Measurements from ENCODE around the gene ESR2. TPM values are rescaled to one million over a fixed set of nuclear protein-coding genes. Genes with fewer than 3 reads are reported as not detected.
A peak's percentile ranks its signal among the peaks of the same experiment; 100 is the strongest.

Gene ESR2
- total and polyA plus RNA-seq, 4 donors: 0.01 to 0.28 (median 0.09) TPM

- H3K9ac ChIP-seq (ENCODE audit: low read depth in 1 of 2, low read length in 2 of 2): no peak overlapping the region
- H3K9me3 ChIP-seq (ENCODE audit: control insufficient read depth in 4 of 4, low read length in 3 of 4): no peaks in the 10 kb centered on the region
- no peak for DNase-seq (ENCODE audit: low spot score)
- WGBS: 85% methylated on average over 5 of the region's 5 CpGs
- H3K4me3 ChIP-seq (ENCODE audit: low read depth in 1 of 3, low read length in 3 of 3): no peak overlapping the region
- no peaks in the 10 kb centered on the region for H3K4me1 ChIP-seq (ENCODE audit: control insufficient read depth in 4 of 4, insufficient read depth in 4 of 4, low read length in 3 of 4)
- peaks cover 0 to 15% (median 7%) of the 10 kb centered on the region in 4 donors for H3K36me3 ChIP-seq (ENCODE audit: control insufficient read depth in 4 of 4, insufficient read depth in 3 of 4, low read depth in 1 of 4, low read length in 3 of 4)
- H3K27ac ChIP-seq (ENCODE audit: low read depth in 1 of 2, low read length in 2 of 2): no peak overlapping the region
- no peak for TF ChIP-seq TAF1 (conservative IDR thresholded peaks at IDR 0.05)
- peak in 1 of 2 donors; percentile 17 for TF ChIP-seq RXRA (IDR thresholded peaks at IDR 0.05)
- H3K27me3 ChIP-seq (ENCODE audit: control insufficient read depth in 4 of 4, insufficient read depth in 4 of 4, low read length in 3 of 4): no peaks in the 10 kb centered on the region
Observed at GRCh38 chr14:64069634-64070359, 224.4 kb downstream of the ESR2 start.

GRCh38 chr14:64064447-64064846 lies 229.7 kb downstream of the ESR2 start:
- H3K9ac ChIP-seq (ENCODE audit: low read depth in 1 of 2, low read length in 2 of 2): no peak overlapping the region
- no peak for TF ChIP-seq JUND (IDR thresholded peaks at IDR 0.05)
- TF ChIP-seq FOXA2 (IDR thresholded peaks at IDR 0.05): no peak
- no peak for TF ChIP-seq ATF3 (IDR thresholded peaks at IDR 0.05)
- TF ChIP-seq CTCF (IDR thresholded peaks at IDR 0.05; ENCODE audit: low read depth, low read length, missing input control): no peak
- no peak for TF ChIP-seq RAD21 (IDR thresholded peaks at IDR 0.05)
- TF ChIP-seq HNF4A (conservative IDR thresholded peaks at IDR 0.05): no peak
- no peak for TF ChIP-seq MAX (IDR thresholded peaks at IDR 0.05)
- TF ChIP-seq FOXA1 (IDR thresholded peaks at IDR 0.05): no peak
- no peak for TF ChIP-seq REST (IDR thresholded peaks at IDR 0.05)
- TF ChIP-seq HNF4G (IDR thresholded peaks at IDR 0.05): no peak
- no peak for TF ChIP-seq SP1 (IDR thresholded peaks at IDR 0.05)
- no peaks in the 10 kb centered on the region for H3K27me3 ChIP-seq (ENCODE audit: control insufficient read depth in 4 of 4, insufficient read depth in 4 of 4, low read length in 3 of 4)
- H3K4me1 ChIP-seq (ENCODE audit: control insufficient read depth in 4 of 4, insufficient read depth in 4 of 4, low read length in 3 of 4): no peaks in the 10 kb centered on the region
- no peak overlapping the region for H3K27ac ChIP-seq (ENCODE audit: low read depth in 1 of 2, low read length in 2 of 2)
- no peak overlapping the region for H3K4me3 ChIP-seq (ENCODE audit: low read depth in 1 of 3, low read length in 3 of 3)
- H3K36me3 ChIP-seq (ENCODE audit: control insufficient read depth in 4 of 4, insufficient read depth in 3 of 4, low read depth in 1 of 4, low read length in 3 of 4): peaks cover 0 to 6% (median under 1%) of the 10 kb centered on the region in 4 donors
- no peaks in the 10 kb centered on the region for H3K9me3 ChIP-seq (ENCODE audit: control insufficient read depth in 4 of 4, low read length in 3 of 4)
- WGBS: 96% methylated on average over 2 of the region's 2 CpGs
- DNase-seq (ENCODE audit: low spot score): no peak

All from liver (tissue), 9 donors.